WERI-Rb-1 (cell line): Measurements from ENCODE around the gene ASB14.

Source experiments
- DNase-seq: peaks from one replicate; pipeline ENCODE4 v3.0.0-alpha.2; 2020
- H3K27ac ChIP-seq: fragments of 250-450 bp; sonication (Bioruptor Pico); 2 replicates; pipeline ENCODE4 v1.5.1; 2020; ENCODE audit warnings: mild to moderate bottlenecking, moderate library complexity
- H3K27me3 ChIP-seq: fragments of 250-450 bp; sonication (Bioruptor Pico); 2 replicates; pipeline ENCODE4 v1.5.1; 2021; ENCODE audit warnings: mild to moderate bottlenecking, low read depth, moderate library complexity; ENCODE audit not compliant: insufficient read depth, severe bottlenecking
- H3K36me3 ChIP-seq: fragments of 250-450 bp; sonication (Bioruptor Pico); 2 replicates; pipeline ENCODE4 v1.5.1; 2020; ENCODE audit warnings: mild to moderate bottlenecking, moderate library complexity
- H3K4me3 ChIP-seq: 2 replicates; pipeline ENCODE4 v1.5.1; 2011; ENCODE audit warnings: low read depth, mild to moderate bottlenecking, control low read depth, low read length
- H3K9me3 ChIP-seq: fragments of 250-450 bp; sonication (Bioruptor Pico); 2 replicates; pipeline ENCODE4 v1.5.1; 2021; ENCODE audit warnings: mild to moderate bottlenecking, moderate library complexity; ENCODE audit not compliant: severe bottlenecking
- CTCF ChIP-seq: IDR thresholded peaks from 2 replicates; pipeline ENCODE4 v1.5.1; 2011; ENCODE audit warnings: low read depth, mild to moderate bottlenecking, control low read depth, inconsistent platforms, low read length

The ASB14 gene

GRCh38 chr3:57268416-57268815 is 24.1 kb downstream of the ASB14 start:
- no peak for TF ChIP-seq CTCF
- peaks cover 60% of the 10 kb centered on the region for H3K36me3 ChIP-seq
- no peak overlapping the region for H3K4me3 ChIP-seq
- H3K27ac ChIP-seq = no peak overlapping the region
- DNase-seq = no peak
- no peaks in the 10 kb centered on the region for H3K9me3 ChIP-seq
- H3K27me3 ChIP-seq = no peaks in the 10 kb centered on the region

- Histone ChIP-seq H3K9me3 (no peaks in the 10 kb centered on the region), H3K27me3 (no peaks in the 10 kb centered on the region)
- no peak for TF ChIP-seq CTCF
These were observed 30.6 kb downstream of the ASB14 start for GRCh38 chr3:57261929-57262328.

GRCh38 chr3:57261119-57261518 is 31.4 kb downstream of the ASB14 start:
- TF ChIP-seq CTCF = no peak
- H3K27ac ChIP-seq = no peak overlapping the region
- peaks cover 67% of the 10 kb centered on the region for H3K36me3 ChIP-seq
- DNase-seq = no peak
- H3K4me3 ChIP-seq = no peak overlapping the region
- no peaks in the 10 kb centered on the region for H3K9me3 ChIP-seq
- no peaks in the 10 kb centered on the region for H3K27me3 ChIP-seq

More at GRCh38 chr3:57261929-57262328, 30.6 kb downstream of the ASB14 start:
- Histone ChIP-seq H3K4me3 (no peak overlapping the region), H3K27ac (no peak overlapping the region), H3K36me3 (peaks cover 70% of the 10 kb centered on the region)
- no peak for DNase-seq

- H3K36me3 ChIP-seq = peaks cover 49% of the 10 kb centered on the region
- TF ChIP-seq CTCF = no peak
- no peak for DNase-seq
- no peaks in the 10 kb centered on the region for H3K9me3 ChIP-seq
- H3K27me3 ChIP-seq = no peaks in the 10 kb centered on the region
- no peak overlapping the region for H3K27ac ChIP-seq
- no peak overlapping the region for H3K4me3 ChIP-seq
These were observed 34.8 kb downstream of the ASB14 start for GRCh38 chr3:57257678-57258077.

- TF ChIP-seq CTCF = no peak
- Histone ChIP-seq H3K9me3 (no peaks in the 10 kb centered on the region), H3K36me3 (peaks cover 49% of the 10 kb centered on the region), H3K27ac (no peak overlapping the region), H3K4me3 (no peak overlapping the region), H3K27me3 (no peaks in the 10 kb centered on the region)
- DNase-seq = no peak
These were observed 35.6 kb downstream of the ASB14 start for GRCh38 chr3:57256844-57257243.

- DNase-seq = no peak
- Histone ChIP-seq H3K9me3 (no peaks in the 10 kb centered on the region), H3K27me3 (no peaks in the 10 kb centered on the region)
These were observed 40.1 kb downstream of the ASB14 start for GRCh38 chr3:57252404-57252803.

More at GRCh38 chr3:57252404-57252803, 40.1 kb downstream of the ASB14 start:
- peaks cover 34% of the 10 kb centered on the region for H3K36me3 ChIP-seq
- TF ChIP-seq CTCF = no peak
- no peak overlapping the region for H3K27ac ChIP-seq
- H3K4me3 ChIP-seq = no peak overlapping the region
